ENCODE measurements around the gene CLTCL1. TPM values are rescaled to one million over a fixed set of nuclear protein-coding genes. Genes with fewer than 3 reads are reported as not detected.
"Not testable (repeated sequence)": the region's sequence is repeated elsewhere in the genome, so short reads cannot be mapped to it uniquely, and the experiment has no call there.

CLTCL1 gene
- total RNA-seq, 3 donors from 2014 or later (not counting 1 experiment from before 2014, with no cell fraction given): 0.86 to 1.2 (median 1.2) TPM

- no peaks in the 10 kb centered on the region for H3K36me3 ChIP-seq (ENCODE audit: control insufficient read depth, insufficient read depth, low read length)
- Mint-ChIP-seq H3K27me3 (ENCODE audit: low read depth in 2 of 2) (peaks cover 0 to 1% of the 10 kb centered on the region in 2 donors), H3K4me1 (peaks cover 8 to 9% of the 10 kb centered on the region in 2 donors), H3K36me3 (peaks cover 1% of the 10 kb centered on the region), H3K4me3 (no peak overlapping the region), H3K27ac (no peak overlapping the region), H3K9me3 (peaks cover 0 to under 1% of the 10 kb centered on the region in 2 donors)
- TF ChIP-seq CTCF (IDR thresholded peaks at IDR 0.05): no peak
- WGBS (ENCODE audit: insufficient coverage): 95% methylated on average over 6 of the region's 6 CpGs
- H3K9me3 ChIP-seq (ENCODE audit: control insufficient read depth, insufficient read depth, low read length): peaks cover 2% of the 10 kb centered on the region
- no peaks in the 10 kb centered on the region for H3K27me3 ChIP-seq (ENCODE audit: control insufficient read depth, insufficient read depth, low read length)
- H3K4me1 ChIP-seq (ENCODE audit: control insufficient read depth, insufficient read depth, low read length): no peaks in the 10 kb centered on the region
- ATAC-seq (no peak), DNase-seq (peak in 1 of 2 donors; percentile 28)
- H3K4me3 ChIP-seq (ENCODE audit: low read length): no peak overlapping the region
- no peak overlapping the region for H3K27ac ChIP-seq (ENCODE audit: low read length)
- intact Hi-C loops (cut with micrococcal nuclease): no loop called here
These were observed 30.7 kb downstream of the CLTCL1 start for GRCh38 chr22:19260804-19261203.

GRCh38 chr22:19260194-19260593 lies 31.3 kb downstream of the CLTCL1 start:
- no peak for ATAC-seq
- H3K36me3 ChIP-seq (ENCODE audit: control insufficient read depth, insufficient read depth, low read length): no peaks in the 10 kb centered on the region
- H3K4me3 Mint-ChIP-seq: no peak overlapping the region
- intact Hi-C loops (cut with micrococcal nuclease): no loop called here
- H3K36me3 Mint-ChIP-seq: no peaks in the 10 kb centered on the region
- peak overlapping the region in 1 of 2 donors; percentile 88 for H3K27ac Mint-ChIP-seq
- H3K4me1 ChIP-seq (ENCODE audit: control insufficient read depth, insufficient read depth, low read length): no peaks in the 10 kb centered on the region
- no peak for TF ChIP-seq CTCF (IDR thresholded peaks at IDR 0.05)
- H3K4me1 Mint-ChIP-seq: peaks cover 8 to 9% of the 10 kb centered on the region in 2 donors
- H3K27me3 Mint-ChIP-seq (ENCODE audit: low read depth in 2 of 2): no peaks in the 10 kb centered on the region
- H3K4me3 ChIP-seq (ENCODE audit: low read length): no peak overlapping the region
- no peaks in the 10 kb centered on the region for H3K9me3 Mint-ChIP-seq
- no peaks in the 10 kb centered on the region for H3K27me3 ChIP-seq (ENCODE audit: control insufficient read depth, insufficient read depth, low read length)
- no peak for DNase-seq
- WGBS (ENCODE audit: insufficient coverage): 96% methylated on average over 6 of the region's 6 CpGs
- H3K9me3 ChIP-seq (ENCODE audit: control insufficient read depth, insufficient read depth, low read length): no peaks in the 10 kb centered on the region
- no peak overlapping the region for H3K27ac ChIP-seq (ENCODE audit: low read length)

GRCh38 chr22:19258968-19259288 lies 32.6 kb downstream of the CLTCL1 start:
- H3K4me1 Mint-ChIP-seq; H3K27me3 ChIP-seq (ENCODE audit: control insufficient read depth, insufficient read depth, low read length); H3K4me3 Mint-ChIP-seq; H3K9me3 ChIP-seq (ENCODE audit: control insufficient read depth, insufficient read depth, low read length); H3K27ac Mint-ChIP-seq; DNase-seq; H3K4me3 ChIP-seq (ENCODE audit: low read length); ATAC-seq; intact Hi-C loops (cut with micrococcal nuclease); H3K4me1 ChIP-seq (ENCODE audit: control insufficient read depth, insufficient read depth, low read length); H3K27me3 Mint-ChIP-seq (ENCODE audit: low read depth in 2 of 2); H3K27ac ChIP-seq (ENCODE audit: low read length); H3K36me3 ChIP-seq (ENCODE audit: control insufficient read depth, insufficient read depth, low read length); H3K36me3 Mint-ChIP-seq; H3K9me3 Mint-ChIP-seq: not testable (repeated sequence)
- 100% methylated on average over 3 of the region's 4 CpGs for WGBS (ENCODE audit: insufficient coverage)

- no peaks in the 10 kb centered on the region for H3K27me3 Mint-ChIP-seq (ENCODE audit: low read depth in 2 of 2)
- Histone ChIP-seq H3K4me3 (ENCODE audit: low read length) (no peak overlapping the region), H3K4me1 (ENCODE audit: control insufficient read depth, insufficient read depth, low read length) (no peaks in the 10 kb centered on the region), H3K36me3 (ENCODE audit: control insufficient read depth, insufficient read depth, low read length) (no peaks in the 10 kb centered on the region), H3K9me3 (ENCODE audit: control insufficient read depth, insufficient read depth, low read length) (no peaks in the 10 kb centered on the region), H3K27ac (ENCODE audit: low read length) (no peak overlapping the region), H3K27me3 (ENCODE audit: control insufficient read depth, insufficient read depth, low read length) (no peaks in the 10 kb centered on the region)
- 95% methylated on average over 7 of the region's 7 CpGs for WGBS (ENCODE audit: insufficient coverage)
- no peak overlapping the region for H3K27ac Mint-ChIP-seq
- ATAC-seq (no peak), DNase-seq (no peak)
- TF ChIP-seq CTCF (IDR thresholded peaks at IDR 0.05): no peak
- peaks cover 8 to 9% of the 10 kb centered on the region in 2 donors for H3K4me1 Mint-ChIP-seq
- intact Hi-C loops (cut with micrococcal nuclease): no loop called here
- H3K4me3 Mint-ChIP-seq: no peak overlapping the region
- H3K9me3 Mint-ChIP-seq: no peaks in the 10 kb centered on the region
- no peaks in the 10 kb centered on the region for H3K36me3 Mint-ChIP-seq
These were observed 33.1 kb downstream of the CLTCL1 start for GRCh38 chr22:19258371-19258770.

GRCh38 chr22:19256362-19256761 lies 35.2 kb downstream of the CLTCL1 start:
- H3K4me3 ChIP-seq (ENCODE audit: low read length); H3K27ac Mint-ChIP-seq; H3K9me3 Mint-ChIP-seq; H3K27me3 Mint-ChIP-seq (ENCODE audit: low read depth in 2 of 2); intact Hi-C loops (cut with micrococcal nuclease); H3K36me3 Mint-ChIP-seq; H3K27ac ChIP-seq (ENCODE audit: low read length); DNase-seq; H3K4me1 ChIP-seq (ENCODE audit: control insufficient read depth, insufficient read depth, low read length); H3K9me3 ChIP-seq (ENCODE audit: control insufficient read depth, insufficient read depth, low read length); H3K27me3 ChIP-seq (ENCODE audit: control insufficient read depth, insufficient read depth, low read length); H3K36me3 ChIP-seq (ENCODE audit: control insufficient read depth, insufficient read depth, low read length); H3K4me3 Mint-ChIP-seq; ATAC-seq; H3K4me1 Mint-ChIP-seq: not testable (repeated sequence)
- 90% methylated on average over 8 of the region's 8 CpGs for WGBS (ENCODE audit: insufficient coverage)

Data from natural killer cell (primary cell).